ENCODE measurements around the gene TRPM1. TPM values are rescaled to one million over a fixed set of nuclear protein-coding genes. Genes with fewer than 3 reads are reported as not detected.

The TRPM1 gene
- polyA plus RNA-seq, 3 donors: 0.03 to 0.04 TPM; not detected in 1

- H4K20me1 ChIP-seq (ENCODE audit: insufficient read depth, low read length): peaks cover 65% of the 10 kb centered on the region
- 82% methylated on average over 4 of the region's 7 CpGs for WGBS (ENCODE audit: insufficient coverage)
- H3K79me2 ChIP-seq (ENCODE audit: insufficient read depth, low read length): no peaks in the 10 kb centered on the region
- H3K9ac ChIP-seq (ENCODE audit: insufficient read depth, low read length, poor library complexity, severe bottlenecking): no peak overlapping the region
- no peaks in the 10 kb centered on the region for H3K9me3 ChIP-seq (replicated peaks in 1 of 2; ENCODE audit: control insufficient read depth in 1 of 2, insufficient read depth in 1 of 2, low read length in 2 of 2)
- Mint-ChIP-seq H3K4me1 (peaks cover 13% of the 10 kb centered on the region), H3K27me3 (ENCODE audit: low read depth in 3 of 3) (no peaks in the 10 kb centered on the region), H3K4me3 (no peak overlapping the region), H3K9me3 (peaks cover 0 to 7% (median 2%) of the 10 kb centered on the region in 7 donors), H3K36me3 (peaks cover 90 to 96% of the 10 kb centered on the region in 2 donors), H3K27ac (peak overlapping the region in 5 of 7 donors; percentile 6 to 73 (median 50))
- peaks cover 0 to 2% of the 10 kb centered on the region in 2 donors for H3K4me1 ChIP-seq (ENCODE audit: control insufficient read depth in 1 of 2, insufficient read depth in 2 of 2, low read length in 2 of 2)
- intact Hi-C loops (cut with micrococcal nuclease): no loop called here
- no peak overlapping the region for H2AFZ ChIP-seq (ENCODE audit: insufficient read depth, low read depth, low read length, poor library complexity, severe bottlenecking)
- H3K36me3 ChIP-seq (replicated peaks in 1 of 2; ENCODE audit: control insufficient read depth in 1 of 2, insufficient read depth in 2 of 2, low read length in 2 of 2): peaks cover 97 to 100% of the 10 kb centered on the region in 2 donors
- H3K4me2 ChIP-seq (replicated peaks; ENCODE audit: extremely low read depth, low read length, poor library complexity, severe bottlenecking): no peak overlapping the region
- TF ChIP-seq CTCF (IDR thresholded peaks at IDR 0.05): no peak
- H3K27ac ChIP-seq (ENCODE audit: low read depth in 1 of 2, low read length in 2 of 2): peak overlapping the region in 1 of 2 donors; percentile 44
- H3K27me3 ChIP-seq (ENCODE audit: control insufficient read depth in 2 of 2, insufficient read depth in 2 of 2, low read length in 2 of 2): no peaks in the 10 kb centered on the region
- DNase-seq: peak; percentile 6 to 21 (median 18)
- H3K4me3 ChIP-seq (replicated peaks in 1 of 3; ENCODE audit: low read depth in 2 of 3, low read length in 3 of 3): no peak overlapping the region
These were observed 147.7 kb downstream of the TRPM1 start for GRCh38 chr15:30953731-30954378.

- no peak overlapping the region for H3K4me3 Mint-ChIP-seq
- H3K4me1 Mint-ChIP-seq: peaks cover 13% of the 10 kb centered on the region
- peaks cover 92 to 99% of the 10 kb centered on the region in 2 donors for H3K36me3 Mint-ChIP-seq
- Histone ChIP-seq H3K9ac (ENCODE audit: insufficient read depth, low read length, poor library complexity, severe bottlenecking) (no peak overlapping the region), H4K20me1 (ENCODE audit: insufficient read depth, low read length) (peaks cover 65% of the 10 kb centered on the region), H3K27ac (ENCODE audit: low read depth in 1 of 2, low read length in 2 of 2) (no peak overlapping the region), H3K4me1 (ENCODE audit: control insufficient read depth in 1 of 2, insufficient read depth in 2 of 2, low read length in 2 of 2) (peaks cover 0 to 2% of the 10 kb centered on the region in 2 donors), H2AFZ (ENCODE audit: insufficient read depth, low read depth, low read length, poor library complexity, severe bottlenecking) (no peak overlapping the region), H3K36me3 (replicated peaks in 1 of 2; ENCODE audit: control insufficient read depth in 1 of 2, insufficient read depth in 2 of 2, low read length in 2 of 2) (peaks cover 97 to 100% of the 10 kb centered on the region in 2 donors), H3K4me2 (replicated peaks; ENCODE audit: extremely low read depth, low read length, poor library complexity, severe bottlenecking) (no peak overlapping the region), H3K9me3 (replicated peaks in 1 of 2; ENCODE audit: control insufficient read depth in 1 of 2, insufficient read depth in 1 of 2, low read length in 2 of 2) (no peaks in the 10 kb centered on the region), H3K79me2 (ENCODE audit: insufficient read depth, low read length) (no peaks in the 10 kb centered on the region), H3K4me3 (replicated peaks in 1 of 3; ENCODE audit: low read depth in 2 of 3, low read length in 3 of 3) (no peak overlapping the region), H3K27me3 (ENCODE audit: control insufficient read depth in 2 of 2, insufficient read depth in 2 of 2, low read length in 2 of 2) (no peaks in the 10 kb centered on the region)
- DNase-seq: no peak
- intact Hi-C loops (cut with micrococcal nuclease): no loop called here
- peaks cover 0 to 7% (median 2%) of the 10 kb centered on the region in 7 donors for H3K9me3 Mint-ChIP-seq
- WGBS (ENCODE audit: insufficient coverage): 93% methylated on average over 5 of the region's 7 CpGs
- H3K27me3 Mint-ChIP-seq (ENCODE audit: low read depth in 3 of 3): no peaks in the 10 kb centered on the region
- H3K27ac Mint-ChIP-seq: peak overlapping the region in 1 of 7 donors; percentile 23
- TF ChIP-seq CTCF (IDR thresholded peaks at IDR 0.05): no peak
These were observed 148.3 kb downstream of the TRPM1 start for GRCh38 chr15:30953183-30953582.

Small RNA genes lying within 50 kb of the gene (small RNA-seq; reads per million reads assigned to genes)
- not detected for gene MIR211 (ENCODE audit: insufficient read length, low read depth)
- gene RNU6-466P (ENCODE audit: insufficient read length, low read depth): not detected

Other genes starting within 250 kb of the TRPM1 start
- gene FAN1, start 197.8 kb downstream of the TRPM1 start, polyA plus RNA-seq: 1 to 10 TPM in 1 of 3 donors, under 1 TPM in 2; 0.38 to 7.9 (median 0.95) TPM
- 10 to 100 TPM in 2 of 3 donors, 1 to 10 TPM in 1; 8.7 to 23.3 (median 15.9) TPM for gene MTMR10, start 110.1 kb downstream of the TRPM1 start, polyA plus RNA-seq
- gene KLF13, start 225.1 kb upstream of the TRPM1 start, polyA plus RNA-seq: 100 to 1,000 TPM in 1 of 3 donors, 10 to 100 TPM in 2; 22.5 to 121 (median 28.0) TPM